ENCODE results near the gene CFAP69. TPM values are rescaled to one million over a fixed set of nuclear protein-coding genes. Genes with fewer than 3 reads are reported as not detected.

The CFAP69 gene
- total RNA-seq, 1 donor: 5.4 TPM

GRCh38 chr7:90222390-90222789, 22.6 kb upstream of the CFAP69 start:
- Histone ChIP-seq H4K20me1 (ENCODE audit: insufficient read depth, low read length) (no peaks in the 10 kb centered on the region), H3K4me3 (ENCODE audit: insufficient read depth, low read length) (no peak overlapping the region), H3K27me3 (ENCODE audit: insufficient read depth, low read length) (no peaks in the 10 kb centered on the region), H3K79me2 (ENCODE audit: insufficient read depth, low read length) (peaks cover 40% of the 10 kb centered on the region), H2AFZ (ENCODE audit: low read length) (no peak overlapping the region), H3K27ac (ENCODE audit: low read depth, low read length) (peak overlapping the region; percentile 56), H3K36me3 (ENCODE audit: insufficient read depth, low read length) (peaks cover 10% of the 10 kb centered on the region), H3K4me1 (ENCODE audit: insufficient read depth, low read length) (peaks cover 15% of the 10 kb centered on the region), H3K4me2 (ENCODE audit: insufficient read depth, low read length) (no peak overlapping the region), H3K9me3 (ENCODE audit: low read depth, low read length) (no peaks in the 10 kb centered on the region)
- TF ChIP-seq CTCF (IDR thresholded peaks at IDR 0.05; ENCODE audit: extremely low read depth, low read depth, low read length): no peak
- DNase-seq (ENCODE audit: insufficient read length, low spot score, missing footprints): no peak

GRCh38 chr7:90222811-90223725, 21.9 kb upstream of the CFAP69 start:
- H3K9me3 ChIP-seq (ENCODE audit: low read depth, low read length): no peaks in the 10 kb centered on the region
- H2AFZ ChIP-seq (ENCODE audit: low read length): peak overlapping the region; percentile 32
- H3K27me3 ChIP-seq (ENCODE audit: insufficient read depth, low read length): no peaks in the 10 kb centered on the region
- H3K36me3 ChIP-seq (ENCODE audit: insufficient read depth, low read length): peaks cover 10% of the 10 kb centered on the region
- H3K27ac ChIP-seq (ENCODE audit: low read depth, low read length): peak overlapping the region; percentile 56
- TF ChIP-seq CTCF (IDR thresholded peaks at IDR 0.05; ENCODE audit: extremely low read depth, low read depth, low read length): no peak
- peaks cover 34% of the 10 kb centered on the region for H3K79me2 ChIP-seq (ENCODE audit: insufficient read depth, low read length)
- no peak for DNase-seq (ENCODE audit: insufficient read length, low spot score, missing footprints)
- H4K20me1 ChIP-seq (ENCODE audit: insufficient read depth, low read length): no peaks in the 10 kb centered on the region
- H3K4me1 ChIP-seq (ENCODE audit: insufficient read depth, low read length): peaks cover 15% of the 10 kb centered on the region
- no peak overlapping the region for H3K4me3 ChIP-seq (ENCODE audit: insufficient read depth, low read length)
- H3K4me2 ChIP-seq (ENCODE audit: insufficient read depth, low read length): peak overlapping the region; percentile 51

GRCh38 chr7:90224195-90224594, 20.8 kb upstream of the CFAP69 start:
- TF ChIP-seq CTCF (IDR thresholded peaks at IDR 0.05; ENCODE audit: extremely low read depth, low read depth, low read length): no peak

GRCh38 chr7:90225181-90225580, 19.8 kb upstream of the CFAP69 start:
- no peak overlapping the region for H2AFZ ChIP-seq (ENCODE audit: low read length)
- H3K79me2 ChIP-seq (ENCODE audit: insufficient read depth, low read length): peaks cover 15% of the 10 kb centered on the region
- H3K36me3 ChIP-seq (ENCODE audit: insufficient read depth, low read length): peaks cover 10% of the 10 kb centered on the region
- no peak for TF ChIP-seq CTCF (IDR thresholded peaks at IDR 0.05; ENCODE audit: extremely low read depth, low read depth, low read length)
- no peaks in the 10 kb centered on the region for H3K27me3 ChIP-seq (ENCODE audit: insufficient read depth, low read length)
- no peak overlapping the region for H3K4me3 ChIP-seq (ENCODE audit: insufficient read depth, low read length)
- H3K4me1 ChIP-seq (ENCODE audit: insufficient read depth, low read length): peaks cover 15% of the 10 kb centered on the region
- no peaks in the 10 kb centered on the region for H3K9me3 ChIP-seq (ENCODE audit: low read depth, low read length)
- DNase-seq (ENCODE audit: insufficient read length, low spot score, missing footprints): no peak
- H4K20me1 ChIP-seq (ENCODE audit: insufficient read depth, low read length): no peaks in the 10 kb centered on the region
- H3K27ac ChIP-seq (ENCODE audit: low read depth, low read length): no peak overlapping the region
- H3K4me2 ChIP-seq (ENCODE audit: insufficient read depth, low read length): no peak overlapping the region

More at GRCh38 chr7:90224195-90224594, 20.8 kb upstream of the CFAP69 start:
- no peak overlapping the region for H3K27ac ChIP-seq (ENCODE audit: low read depth, low read length)
- no peak overlapping the region for H3K4me2 ChIP-seq (ENCODE audit: insufficient read depth, low read length)
- no peaks in the 10 kb centered on the region for H4K20me1 ChIP-seq (ENCODE audit: insufficient read depth, low read length)
- no peak overlapping the region for H2AFZ ChIP-seq (ENCODE audit: low read length)
- no peak for DNase-seq (ENCODE audit: insufficient read length, low spot score, missing footprints)
- peaks cover 24% of the 10 kb centered on the region for H3K79me2 ChIP-seq (ENCODE audit: insufficient read depth, low read length)
- H3K9me3 ChIP-seq (ENCODE audit: low read depth, low read length): no peaks in the 10 kb centered on the region
- peaks cover 15% of the 10 kb centered on the region for H3K4me1 ChIP-seq (ENCODE audit: insufficient read depth, low read length)
- H3K36me3 ChIP-seq (ENCODE audit: insufficient read depth, low read length): peaks cover 10% of the 10 kb centered on the region
- H3K27me3 ChIP-seq (ENCODE audit: insufficient read depth, low read length): no peaks in the 10 kb centered on the region
- H3K4me3 ChIP-seq (ENCODE audit: insufficient read depth, low read length): no peak overlapping the region
